Fibroblast of the conjunctiva (primary cell): ENCODE data around the gene UBE2J1.
A peak's percentile ranks its signal among the peaks of the same experiment; 100 is the strongest.

ENCODE experiments used
- DNase-seq: peaks from one replicate; pipeline ENCODE4 v3.0.0-alpha.2; 2010; ENCODE audit warnings: low read depth

The UBE2J1 gene

DNA sequence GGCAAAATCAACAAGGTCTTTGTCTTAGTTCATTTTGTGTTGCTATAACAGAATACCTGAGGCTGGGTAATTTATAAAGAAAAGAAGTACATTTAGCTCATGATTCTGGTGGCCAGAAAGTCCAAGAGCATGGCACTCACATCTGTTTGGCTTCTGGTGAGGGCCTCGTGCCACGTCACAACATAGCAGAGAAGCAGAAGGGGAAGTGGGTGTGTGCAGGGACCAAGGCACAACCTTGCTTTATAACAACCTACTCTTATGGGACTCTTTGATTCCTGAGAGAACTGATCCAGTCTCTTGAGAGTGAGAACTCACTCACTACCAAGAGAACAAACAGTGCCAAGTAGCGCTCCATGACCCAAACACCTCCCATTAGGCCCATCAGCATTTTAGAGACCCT is 62.8 kb downstream of the UBE2J1 start:
- DNase-seq, result no peak

DNA sequence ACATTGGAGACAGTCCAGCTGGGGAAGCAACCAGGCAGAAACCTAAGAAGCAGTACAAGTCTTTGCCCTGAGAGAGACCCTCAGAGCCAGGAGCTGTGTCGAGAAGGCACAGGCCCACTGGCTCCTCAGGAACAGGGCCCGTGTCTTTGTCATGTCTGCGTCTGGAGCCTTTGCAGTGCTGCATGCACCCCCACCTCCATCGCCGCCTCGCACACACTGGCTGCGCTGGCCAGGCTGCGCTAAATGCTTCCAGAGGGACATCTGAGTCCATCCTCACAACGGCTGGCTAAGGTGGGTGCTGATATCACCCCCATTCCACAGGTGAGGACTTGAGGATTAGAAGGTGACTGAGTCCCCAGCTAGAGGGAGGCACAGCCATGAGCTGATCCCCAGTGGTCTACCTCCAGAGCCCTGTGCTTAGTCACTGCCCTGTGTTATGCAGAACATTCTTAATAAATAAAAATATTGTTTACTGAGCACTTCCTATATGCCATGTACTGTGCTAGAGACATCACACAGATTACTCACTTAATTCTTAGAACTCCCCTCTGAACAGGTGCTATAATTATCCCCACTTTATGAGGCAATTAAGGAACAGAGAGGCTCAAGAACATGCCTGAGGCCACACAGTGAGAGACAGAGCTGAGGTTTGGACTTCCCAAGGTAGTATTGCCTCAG is 65.0 kb downstream of the UBE2J1 start:
- no peak for DNase-seq

DNA sequence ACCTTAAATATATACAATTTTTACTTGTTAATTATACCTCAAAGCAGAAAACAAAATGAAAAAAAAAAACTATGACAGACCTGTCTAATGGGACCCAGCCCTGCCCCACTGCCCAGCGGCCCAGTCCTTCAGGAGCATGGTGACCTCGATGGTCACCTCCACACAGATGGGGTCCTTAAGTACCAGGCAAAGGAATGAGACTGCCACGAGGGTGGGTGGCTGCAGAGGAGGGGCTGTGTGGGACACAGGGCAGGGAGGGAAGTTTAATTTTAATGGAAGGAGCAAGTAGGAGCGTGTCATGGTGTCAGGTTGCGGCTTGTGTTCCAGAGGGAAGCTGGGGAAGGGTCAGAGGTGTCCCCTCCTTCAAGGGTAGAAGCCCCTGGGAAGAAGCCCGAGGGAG is 66.0 kb downstream of the UBE2J1 start:
- DNase-seq, result no peak

DNA sequence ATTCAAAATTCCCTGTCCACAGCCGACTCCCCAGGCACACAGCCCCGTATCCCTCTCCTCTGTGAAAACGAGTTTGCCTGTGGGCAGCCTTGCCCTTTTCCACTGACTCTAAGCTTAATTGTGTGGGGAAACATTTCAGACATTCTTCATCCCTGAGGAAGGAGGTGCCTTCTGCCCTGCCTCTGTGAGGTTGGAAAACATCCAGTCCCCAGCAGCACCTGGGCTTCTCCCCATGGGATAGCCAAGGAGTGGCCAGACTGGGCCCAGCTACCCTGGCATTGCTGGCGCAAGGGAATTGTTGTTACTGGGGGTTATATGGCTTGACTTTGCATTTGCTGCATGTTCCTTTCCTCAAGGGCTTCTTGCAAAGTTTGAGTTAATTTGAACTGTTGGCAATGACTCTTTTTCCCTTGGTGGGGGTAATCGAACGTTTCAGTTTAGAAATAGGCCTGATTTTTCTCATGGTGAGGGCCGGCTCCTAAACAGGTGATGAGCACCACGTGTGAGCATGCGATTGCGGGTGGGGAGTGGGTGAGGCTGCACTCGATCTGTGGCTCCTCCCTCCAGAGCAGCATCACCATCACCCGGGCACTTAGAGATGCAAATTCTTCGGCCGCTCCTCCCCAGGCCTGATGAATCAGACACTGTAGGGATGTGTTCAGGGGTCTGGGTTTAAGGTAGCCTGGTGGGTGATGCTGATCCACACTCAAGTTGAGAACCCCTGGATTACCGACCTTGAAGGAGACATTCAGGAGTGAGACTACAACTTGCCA is 67.4 kb downstream of the UBE2J1 start:
- DNase-seq, result no peak

DNA sequence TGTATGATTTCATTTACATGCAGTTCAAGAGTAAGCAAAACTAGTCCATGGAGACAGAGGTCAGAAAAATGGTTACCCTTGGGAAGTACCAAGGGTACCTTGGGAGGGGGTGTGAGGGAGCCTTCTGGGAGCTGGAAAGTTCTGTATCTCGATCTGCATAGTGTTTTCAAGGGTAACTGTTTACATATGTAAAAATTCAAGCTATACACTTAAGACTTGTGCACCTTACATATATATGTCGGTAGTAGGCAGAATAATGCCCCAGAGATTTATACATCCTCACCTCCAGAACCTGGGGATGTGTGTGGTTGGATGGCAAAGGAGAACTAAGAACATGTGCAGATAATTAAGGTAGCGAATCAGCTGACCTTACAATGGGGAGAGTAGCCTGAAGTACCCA is 68.4 kb downstream of the UBE2J1 start:
- no peak for DNase-seq

DNA sequence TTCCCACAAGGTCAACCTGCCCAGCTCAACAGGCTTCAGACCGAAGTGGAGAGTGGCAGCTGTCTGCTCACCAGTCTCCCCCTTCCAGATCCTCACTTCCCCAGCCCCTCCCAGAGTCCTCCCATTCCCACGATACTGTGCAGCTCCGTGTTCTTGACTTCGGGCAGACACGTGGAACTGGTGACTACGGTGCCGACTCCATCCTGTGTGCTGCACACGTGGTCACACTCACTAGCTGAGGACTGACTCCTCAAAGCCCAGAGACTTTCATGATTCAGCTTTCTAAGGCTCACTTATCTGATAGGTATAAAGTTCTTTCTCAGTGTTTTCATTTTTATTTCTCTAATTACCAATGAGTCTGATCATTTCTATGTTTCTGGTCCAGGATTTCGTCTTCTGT is 69.8 kb downstream of the UBE2J1 start:
- DNase-seq, result no peak

DNA sequence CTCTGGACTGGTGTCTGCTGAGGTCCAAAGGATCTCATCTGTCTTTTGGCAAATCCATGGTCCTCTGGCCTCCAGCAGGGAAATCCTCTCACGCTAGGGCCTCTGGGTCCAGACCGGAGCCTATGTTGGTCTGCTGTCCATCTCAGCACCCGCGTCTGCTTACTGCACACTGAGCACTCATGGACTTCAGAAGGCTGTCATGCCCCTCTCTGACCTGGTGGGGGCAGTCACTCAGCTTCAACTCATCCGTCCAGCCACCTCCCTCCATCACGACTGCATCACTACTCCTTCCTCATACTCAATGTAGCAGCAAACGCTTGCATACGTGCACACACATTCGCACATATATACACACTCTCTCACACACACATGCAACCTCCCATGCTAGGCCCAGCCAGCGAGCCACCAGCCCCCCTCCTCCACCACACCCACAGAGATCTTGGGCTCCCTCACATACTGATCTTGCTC is 70.7 kb downstream of the UBE2J1 start:
- DNase-seq, result peak; percentile 12

DNA sequence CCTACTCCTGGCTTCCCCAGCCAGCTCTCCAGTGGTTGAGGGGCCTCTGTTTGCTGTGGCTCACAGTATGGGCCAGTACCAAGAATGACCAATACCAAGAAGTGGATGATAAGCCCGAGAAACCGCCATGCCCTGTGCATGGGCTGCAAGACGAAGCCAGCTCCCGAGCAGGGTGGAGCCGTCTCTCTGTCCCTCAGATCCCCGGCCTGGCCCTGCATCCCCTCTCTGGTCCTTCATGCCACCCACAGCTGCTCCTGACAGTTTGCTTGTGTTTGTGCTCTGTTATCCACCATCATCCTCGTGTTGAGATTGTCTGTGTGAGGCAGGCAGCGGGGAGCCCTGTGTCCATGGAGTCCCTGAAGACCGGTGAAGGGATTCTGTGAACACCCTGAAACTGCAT is 73.6 kb downstream of the UBE2J1 start:
- no peak for DNase-seq
